GM19035 (cell line): ENCODE measurements around the gene FOXB1.
A peak's percentile ranks its signal among the peaks of the same experiment; 100 is the strongest.

ENCODE experiments used
- ATAC-seq: cut with Tn5 transposase; IDR thresholded peaks from one replicate; pipeline ENCODE4 v1.9.1; 2021; ENCODE audit not compliant: unreplicated experiment

Gene FOXB1

DNA sequence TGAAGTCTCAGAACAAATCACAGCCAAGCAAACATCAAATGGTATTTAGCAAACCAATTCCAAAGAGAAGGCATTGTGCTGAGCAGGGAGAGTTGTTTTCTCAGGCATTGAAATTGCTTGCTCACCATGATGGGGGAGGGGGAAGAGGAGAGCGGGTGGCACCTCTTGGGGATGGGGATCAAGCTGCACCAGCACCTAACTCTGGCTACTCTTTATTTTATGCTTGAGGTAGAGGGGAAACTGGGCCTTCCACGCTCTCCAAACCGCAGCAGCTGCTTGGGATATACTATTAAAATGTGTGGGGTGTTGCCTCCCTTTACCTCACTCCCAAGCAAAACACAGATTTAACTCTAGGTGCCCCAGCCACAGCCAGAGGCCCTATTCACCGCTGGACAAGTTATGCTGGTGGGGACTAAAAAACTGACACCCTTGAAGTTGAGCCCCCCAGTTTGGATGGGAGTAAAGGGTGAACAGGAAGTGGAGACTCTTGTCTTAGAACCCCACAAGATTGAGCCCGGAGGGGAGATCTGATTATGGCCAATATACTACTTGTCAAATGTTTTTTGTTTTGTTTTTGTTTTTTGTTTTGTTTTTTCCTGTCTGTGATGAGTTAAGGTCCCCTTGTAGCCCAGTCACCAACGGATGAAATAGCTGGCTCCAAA is 5.0 kb upstream of the FOXB1 start:
- ATAC-seq = no peak

DNA sequence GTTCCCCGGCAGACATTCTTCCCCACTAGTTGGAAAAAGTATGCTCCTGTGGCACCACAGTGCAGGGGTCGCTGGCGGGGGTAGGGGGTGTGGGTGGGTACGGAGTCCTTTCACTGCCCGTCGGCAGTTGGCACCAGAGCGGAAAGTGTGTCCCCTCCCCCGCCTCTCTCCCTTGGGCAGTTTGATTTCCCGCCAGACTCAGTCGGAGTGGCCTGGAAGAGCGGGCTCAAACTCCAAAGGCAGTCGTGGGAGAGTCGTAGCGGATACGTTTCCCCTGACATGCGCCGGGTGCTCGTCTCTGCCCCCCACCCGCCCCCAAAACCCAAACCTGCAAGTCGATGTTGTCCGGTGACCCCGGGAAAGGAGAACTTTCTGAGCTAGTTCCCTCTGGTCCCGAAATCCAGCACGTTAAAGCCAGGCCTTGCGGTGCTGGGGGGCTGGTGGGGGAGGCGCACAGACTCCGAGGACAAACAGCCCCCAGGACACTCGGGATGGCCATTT is 4.4 kb upstream of the FOXB1 start:
- no peak for ATAC-seq

DNA sequence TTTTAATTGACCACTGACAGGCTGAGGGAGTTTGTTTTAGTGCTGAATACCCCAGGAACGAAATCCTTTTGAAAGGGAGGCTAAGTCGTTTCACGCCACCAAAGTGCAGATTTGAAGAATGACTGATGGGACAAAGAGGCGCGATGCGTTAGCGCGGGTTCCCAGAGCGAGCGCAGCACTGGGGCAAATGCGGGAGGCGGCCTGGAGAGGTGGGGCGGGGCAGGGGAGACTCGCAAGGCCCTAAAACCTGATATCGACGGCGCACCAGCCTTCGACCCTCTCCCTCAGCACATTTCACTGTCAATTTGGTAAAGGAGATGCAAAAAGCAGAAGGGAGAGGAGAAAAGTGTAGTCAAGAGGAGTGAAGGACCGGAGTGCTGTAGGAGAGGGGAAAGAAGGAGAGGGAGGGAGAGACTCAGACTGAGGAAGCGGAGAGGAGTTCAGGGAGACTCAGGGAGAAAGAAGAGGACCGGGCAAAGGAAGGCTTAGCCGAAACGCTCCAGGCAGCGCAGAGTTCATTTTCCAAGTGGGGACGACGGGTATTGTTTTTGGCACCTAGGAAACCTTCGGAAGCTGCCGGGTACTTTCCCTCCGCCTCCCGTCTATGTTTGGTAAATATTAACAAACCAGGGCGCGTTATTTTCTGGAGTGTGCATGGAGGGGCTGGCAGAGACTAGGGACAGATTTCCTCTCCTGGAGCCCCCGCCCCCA is 3.8 kb upstream of the FOXB1 start:
- ATAC-seq = no peak

DNA sequence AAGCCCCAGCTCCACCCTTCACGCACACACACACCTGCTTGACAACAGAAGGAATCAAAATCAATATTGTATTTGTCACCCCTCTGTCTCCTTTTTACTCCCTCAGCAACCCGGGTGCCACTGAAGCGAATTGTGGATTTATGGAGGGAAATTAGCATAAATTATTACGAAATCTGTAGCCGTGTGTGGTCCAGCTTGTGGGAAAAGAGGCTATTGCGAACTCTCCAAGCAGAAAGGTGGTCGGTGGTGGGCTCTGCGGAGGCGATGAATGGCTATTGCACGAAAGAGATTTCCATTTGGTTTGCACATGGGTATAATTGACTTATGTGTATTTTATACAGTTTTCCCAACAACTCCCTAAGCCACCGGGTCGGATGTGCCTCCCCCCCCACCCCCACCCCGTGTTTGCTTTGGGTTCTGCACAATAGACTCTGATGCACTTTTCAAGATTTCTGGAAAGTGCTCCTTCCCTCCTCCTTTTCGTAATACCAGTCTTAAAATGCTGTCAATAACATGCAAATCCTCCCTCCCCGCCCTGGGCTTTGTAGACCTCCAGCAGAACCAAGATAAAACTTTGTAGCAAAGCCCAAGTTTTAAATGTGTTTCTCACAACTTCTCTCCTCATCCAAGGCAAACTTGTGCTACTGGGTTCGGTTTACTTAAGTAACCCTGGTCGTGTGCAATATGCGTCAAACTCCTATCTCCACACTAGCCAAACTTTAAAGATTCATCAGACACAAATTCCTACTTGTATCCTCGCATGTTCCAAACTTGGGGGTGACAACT is 3.1 kb upstream of the FOXB1 start:
- ATAC-seq = no peak

DNA sequence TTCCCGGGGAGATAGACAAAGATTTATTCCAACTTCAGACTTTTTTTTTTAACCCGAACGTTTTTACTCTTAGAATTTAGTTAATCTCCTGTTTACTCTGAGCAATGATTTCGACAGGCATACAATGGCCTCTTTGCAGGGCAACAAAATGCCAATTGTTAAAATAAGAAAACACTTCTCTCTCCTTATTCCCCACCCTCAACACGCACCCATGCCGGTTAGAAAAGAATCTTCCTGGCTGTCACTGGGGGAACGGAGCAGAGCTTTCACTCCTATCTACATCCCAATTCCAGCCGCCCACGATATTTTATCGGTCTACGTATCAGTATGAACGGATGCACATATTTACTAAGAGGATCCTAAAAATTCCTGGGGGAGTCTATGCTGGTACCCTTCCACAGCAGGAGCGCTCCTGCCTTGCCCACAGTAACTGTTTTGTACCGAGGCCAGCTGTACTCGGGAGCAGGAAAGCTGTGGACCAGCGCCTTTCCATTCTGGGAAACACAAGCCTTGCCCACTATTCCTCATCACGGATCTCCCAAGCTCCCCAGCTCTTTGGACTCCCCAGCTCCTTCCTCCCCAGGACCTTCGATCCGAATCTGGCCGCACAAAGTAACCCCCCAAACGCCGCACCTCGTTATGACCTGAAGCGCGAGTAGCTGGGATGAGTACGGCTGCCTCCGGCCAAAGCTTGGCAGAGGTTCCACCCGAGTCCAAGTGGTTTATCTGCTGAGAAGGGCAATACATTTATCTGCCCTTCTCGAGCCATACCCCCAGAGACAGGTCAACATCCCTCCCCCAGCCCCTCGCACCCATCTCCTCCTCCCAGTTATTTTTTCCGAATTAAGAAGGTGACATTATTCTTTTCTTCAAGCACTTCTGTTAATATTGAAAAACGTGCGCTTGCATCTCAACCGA is 2.2 kb upstream of the FOXB1 start:
- no peak for ATAC-seq

DNA sequence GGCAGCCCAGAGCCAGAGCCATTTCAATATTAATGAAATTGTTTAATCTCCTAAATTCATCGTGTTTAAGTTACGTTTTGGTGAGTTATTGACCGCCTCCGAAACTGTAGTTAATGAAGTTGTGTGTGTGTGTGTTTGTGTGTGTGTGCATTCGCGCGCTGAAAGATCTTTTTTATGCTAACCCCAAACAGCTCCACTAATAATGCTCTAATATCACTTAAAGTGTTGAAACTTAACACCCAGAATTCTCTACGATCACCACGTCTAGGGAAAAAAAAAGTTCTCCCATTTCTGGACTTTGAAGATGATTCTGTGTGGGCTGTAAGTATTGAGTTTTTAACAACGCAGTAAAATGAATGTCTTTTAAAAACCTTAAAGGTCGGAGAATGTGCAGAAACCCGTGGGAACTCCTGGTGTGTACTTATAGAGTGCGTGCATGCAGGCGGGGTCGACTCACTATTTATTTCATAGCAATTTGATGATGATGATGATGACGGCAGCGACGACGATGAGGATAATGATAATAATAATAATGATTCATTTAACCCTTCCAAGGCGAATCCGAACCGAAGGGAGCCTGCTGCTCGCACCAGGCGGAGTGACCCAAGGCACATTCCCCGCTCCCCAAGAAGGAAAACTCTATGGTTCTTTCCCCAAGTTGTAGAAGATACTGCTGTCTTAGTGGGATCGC is 1.4 kb upstream of the FOXB1 start:
- ATAC-seq = no peak

- ATAC-seq = no peak
These were observed 685 bp upstream of the FOXB1 start for GRCh38 chr15:60003243-60004008.

- ATAC-seq = no peak
These were observed 788 bp downstream of the FOXB1 start for GRCh38 chr15:60004846-60005351.

- peak; percentile 22 for ATAC-seq
These were observed 1.5 kb downstream of the FOXB1 start for GRCh38 chr15:60005352-60006202.

- peak; percentile 77 for ATAC-seq
These were observed 2.2 kb downstream of the FOXB1 start for GRCh38 chr15:60006203-60006862.

DNA sequence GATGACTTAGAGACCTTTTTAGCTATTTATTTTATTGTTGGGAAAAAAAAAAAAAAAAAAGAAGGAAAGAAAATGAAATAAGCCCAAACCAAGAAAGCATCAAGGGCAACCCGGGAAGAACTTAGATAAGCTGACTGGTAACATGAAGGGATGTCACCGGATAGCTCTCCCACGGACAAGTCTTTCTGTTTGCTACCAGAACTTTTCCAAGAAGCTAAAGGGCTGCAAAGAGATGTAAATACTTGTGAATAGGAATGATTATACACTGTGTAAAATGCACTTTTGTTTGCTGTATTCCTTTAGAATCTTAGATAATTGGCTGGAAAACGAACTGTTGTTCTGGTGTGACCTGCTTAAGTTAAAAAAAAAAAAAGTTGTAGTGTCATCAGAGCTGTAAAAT is 2.8 kb downstream of the FOXB1 start:
- no peak for ATAC-seq

DNA sequence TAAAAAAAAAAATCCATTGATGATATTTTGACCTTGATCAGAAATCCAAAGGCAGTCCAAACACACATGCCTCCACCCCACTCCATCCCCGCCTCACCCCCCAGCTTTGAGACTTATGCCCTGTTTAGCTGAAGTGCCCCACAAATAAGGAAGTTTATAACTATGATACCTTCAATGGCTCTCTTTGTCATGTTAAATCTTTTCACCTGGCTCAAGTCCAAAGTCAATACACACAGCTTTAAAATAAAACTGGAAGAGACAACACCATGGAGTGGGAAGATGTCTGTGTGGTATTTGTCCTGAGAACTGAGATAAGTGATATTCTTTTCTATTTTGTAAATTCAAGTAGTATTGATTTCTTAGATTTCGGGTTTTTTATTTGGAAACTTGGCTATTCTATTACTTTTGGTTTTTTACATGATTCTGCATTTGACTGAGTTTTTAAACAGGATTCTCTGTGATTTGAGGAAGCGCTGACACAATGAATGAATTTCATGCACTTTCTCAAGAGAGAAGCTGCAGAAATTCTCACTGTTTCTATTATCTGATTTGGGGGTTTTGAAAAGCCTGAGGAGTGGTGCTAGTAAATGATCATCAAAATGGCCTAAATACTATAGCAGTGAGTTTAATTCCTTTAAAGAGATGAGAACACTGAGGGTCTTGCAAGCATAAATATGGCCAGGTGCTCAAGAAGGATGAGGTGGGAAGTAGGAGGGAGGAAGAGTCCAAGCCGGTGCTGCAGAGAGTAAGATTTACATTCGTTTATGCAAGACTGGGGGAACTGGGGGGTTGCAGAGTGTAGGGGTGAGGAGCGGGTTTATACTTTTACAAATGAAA is 5.2 kb downstream of the FOXB1 start:
- no peak for ATAC-seq

DNA sequence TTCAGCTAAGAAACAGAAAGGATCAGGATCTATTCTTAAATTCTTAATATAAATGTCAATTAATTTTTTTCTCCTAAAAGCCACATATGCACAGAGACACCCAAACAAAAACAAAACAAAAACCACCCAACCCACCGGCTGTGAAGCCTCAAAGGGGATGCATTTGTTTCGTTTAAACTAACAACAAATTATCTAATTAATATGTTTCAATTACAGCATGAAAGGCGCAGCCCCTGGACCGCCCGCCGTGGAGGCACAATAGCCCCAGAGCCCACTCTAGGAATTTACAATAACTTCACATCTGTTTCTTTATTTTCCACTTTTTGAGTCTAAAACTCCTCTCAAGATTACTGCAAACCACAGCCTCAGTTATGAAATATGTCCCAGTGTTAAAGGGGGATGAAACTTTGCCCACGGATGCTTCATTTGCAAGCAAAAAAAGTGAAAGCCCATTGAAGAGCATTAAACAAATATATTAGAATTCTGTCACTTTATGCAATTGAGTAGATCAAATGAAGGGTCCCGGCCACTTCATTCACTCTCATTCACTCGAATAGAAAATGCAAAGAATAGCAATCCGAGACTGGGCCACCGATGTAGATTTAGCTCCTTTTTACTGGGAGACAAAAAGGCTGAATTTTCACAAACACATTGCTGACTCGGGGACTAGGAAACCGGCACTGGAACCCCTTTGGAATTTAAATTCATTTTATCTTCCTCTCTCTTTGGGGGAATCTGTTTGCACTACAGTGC is 6.0 kb downstream of the FOXB1 start:
- ATAC-seq = no peak

DNA sequence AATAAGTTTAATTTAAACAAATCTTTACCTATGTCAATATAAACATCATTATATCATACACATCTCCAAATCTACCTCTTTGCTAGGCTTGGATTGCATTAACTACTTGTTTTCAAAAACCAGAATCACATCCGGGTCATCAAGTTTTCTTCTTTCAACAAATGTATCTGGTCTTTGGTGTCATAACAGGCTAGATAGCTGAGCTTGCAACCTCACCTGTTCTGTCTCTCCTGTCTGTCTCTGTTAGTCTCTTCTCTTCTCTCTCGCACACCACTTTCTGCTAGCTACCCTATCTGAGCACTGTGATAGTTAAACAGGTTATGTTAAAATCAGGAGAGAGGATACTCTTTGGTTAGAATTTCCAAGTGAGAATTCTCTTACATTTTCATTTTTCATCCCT is 6.7 kb downstream of the FOXB1 start:
- ATAC-seq = no peak

DNA sequence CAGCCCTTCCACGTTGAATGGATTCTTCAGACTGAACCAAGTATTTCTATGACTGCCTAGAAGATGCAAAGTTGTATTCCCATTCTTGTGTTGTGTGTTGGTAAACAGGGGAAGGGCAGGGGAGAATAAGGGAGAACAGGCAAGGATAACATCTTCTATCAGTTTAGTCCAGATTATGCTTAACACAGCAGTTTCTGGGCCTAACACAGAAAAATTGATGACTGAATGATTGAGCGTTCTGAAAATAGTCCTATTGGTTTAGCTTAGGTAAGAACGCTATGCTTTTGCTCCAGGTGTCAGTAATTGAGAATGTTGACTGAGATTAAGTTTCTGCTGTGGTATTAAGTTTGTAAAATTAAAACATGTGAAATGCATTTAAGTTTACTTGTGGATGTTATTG is 8.6 kb downstream of the FOXB1 start:
- ATAC-seq = no peak
